Measurements from ENCODE around the gene SIGMAR1. TPM values are rescaled to one million over a fixed set of nuclear protein-coding genes. Genes with fewer than 3 reads are reported as not detected.

Gene SIGMAR1
- total RNA-seq, 6 experiments from 2014 or later, result 126 to 148 (median 138) TPM

DNA sequence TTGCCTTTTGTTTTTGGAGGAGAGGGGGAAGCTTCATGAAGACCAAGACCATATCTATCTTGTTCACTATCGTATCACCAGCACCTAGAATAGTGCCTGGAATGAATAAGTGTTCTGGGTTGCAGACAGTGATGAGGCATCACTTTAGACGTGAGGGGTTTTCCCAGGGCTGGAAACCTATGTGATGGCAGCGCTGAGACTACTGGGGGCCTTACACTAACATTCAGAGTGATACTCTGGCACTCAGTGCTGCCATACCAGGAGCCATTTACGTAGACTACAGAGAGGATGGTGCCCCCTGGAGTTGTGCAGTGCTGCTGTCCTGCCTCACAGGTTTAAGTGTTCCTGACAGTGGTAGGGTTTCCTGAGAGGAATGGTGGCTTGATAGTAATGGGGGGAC, 46.6 kb upstream of the SIGMAR1 start:
- Mint-ChIP-seq H3K4me3 (no peak overlapping the region), H3K27me3 (ENCODE audit: insufficient read depth) (peaks cover 1% of the 10 kb centered on the region), H3K36me3 (ENCODE audit: low read depth) (peaks cover 9% of the 10 kb centered on the region), H3K9me3 (no peaks in the 10 kb centered on the region), H3K4me1 (ENCODE audit: low read depth) (peaks cover 18% of the 10 kb centered on the region), H3K27ac (no peak overlapping the region)
- TF ChIP-seq, protein P1, sequence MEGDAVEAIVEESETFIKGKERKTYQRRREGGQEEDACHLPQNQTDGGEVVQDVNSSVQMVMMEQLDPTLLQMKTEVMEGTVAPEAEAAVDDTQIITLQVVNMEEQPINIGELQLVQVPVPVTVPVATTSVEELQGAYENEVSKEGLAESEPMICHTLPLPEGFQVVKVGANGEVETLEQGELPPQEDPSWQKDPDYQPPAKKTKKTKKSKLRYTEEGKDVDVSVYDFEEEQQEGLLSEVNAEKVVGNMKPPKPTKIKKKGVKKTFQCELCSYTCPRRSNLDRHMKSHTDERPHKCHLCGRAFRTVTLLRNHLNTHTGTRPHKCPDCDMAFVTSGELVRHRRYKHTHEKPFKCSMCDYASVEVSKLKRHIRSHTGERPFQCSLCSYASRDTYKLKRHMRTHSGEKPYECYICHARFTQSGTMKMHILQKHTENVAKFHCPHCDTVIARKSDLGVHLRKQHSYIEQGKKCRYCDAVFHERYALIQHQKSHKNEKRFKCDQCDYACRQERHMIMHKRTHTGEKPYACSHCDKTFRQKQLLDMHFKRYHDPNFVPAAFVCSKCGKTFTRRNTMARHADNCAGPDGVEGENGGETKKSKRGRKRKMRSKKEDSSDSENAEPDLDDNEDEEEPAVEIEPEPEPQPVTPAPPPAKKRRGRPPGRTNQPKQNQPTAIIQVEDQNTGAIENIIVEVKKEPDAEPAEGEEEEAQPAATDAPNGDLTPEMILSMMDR (IDR thresholded peaks at IDR 0.05), result no peak
- no peak for DNase-seq

DNA sequence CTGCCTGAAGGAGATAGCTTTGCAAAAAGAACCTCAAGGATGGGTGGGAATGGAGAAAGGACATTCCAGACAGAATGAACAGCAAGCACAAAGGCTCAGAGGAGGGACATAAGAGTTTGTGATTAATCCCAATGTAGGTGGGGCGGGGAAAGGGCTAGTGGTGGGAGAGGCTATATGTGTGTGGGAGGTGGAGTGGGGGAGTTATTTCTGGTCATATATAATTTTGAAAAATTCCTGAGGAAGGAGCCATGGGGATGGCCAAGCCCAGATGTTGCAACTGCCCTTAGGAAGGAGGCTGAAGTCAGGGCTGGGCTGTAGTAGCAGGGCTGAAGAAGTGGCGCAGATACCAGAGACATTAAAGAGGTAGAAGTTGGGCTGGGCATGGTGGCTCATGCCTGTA, 38.3 kb upstream of the SIGMAR1 start:
- no peak overlapping the region for H3K27ac Mint-ChIP-seq
- no peak overlapping the region for H3K4me3 Mint-ChIP-seq
- TF ChIP-seq, protein P1 (IDR thresholded peaks at IDR 0.05), result no peak
- no peaks in the 10 kb centered on the region for H3K9me3 Mint-ChIP-seq
- H3K27me3 Mint-ChIP-seq (ENCODE audit: insufficient read depth), result no peaks in the 10 kb centered on the region
- DNase-seq, result no peak
- no peaks in the 10 kb centered on the region for H3K4me1 Mint-ChIP-seq (ENCODE audit: low read depth)
- peaks cover 2% of the 10 kb centered on the region; the same call in 1 of the 2 replicates for H3K36me3 Mint-ChIP-seq (ENCODE audit: low read depth)

DNA sequence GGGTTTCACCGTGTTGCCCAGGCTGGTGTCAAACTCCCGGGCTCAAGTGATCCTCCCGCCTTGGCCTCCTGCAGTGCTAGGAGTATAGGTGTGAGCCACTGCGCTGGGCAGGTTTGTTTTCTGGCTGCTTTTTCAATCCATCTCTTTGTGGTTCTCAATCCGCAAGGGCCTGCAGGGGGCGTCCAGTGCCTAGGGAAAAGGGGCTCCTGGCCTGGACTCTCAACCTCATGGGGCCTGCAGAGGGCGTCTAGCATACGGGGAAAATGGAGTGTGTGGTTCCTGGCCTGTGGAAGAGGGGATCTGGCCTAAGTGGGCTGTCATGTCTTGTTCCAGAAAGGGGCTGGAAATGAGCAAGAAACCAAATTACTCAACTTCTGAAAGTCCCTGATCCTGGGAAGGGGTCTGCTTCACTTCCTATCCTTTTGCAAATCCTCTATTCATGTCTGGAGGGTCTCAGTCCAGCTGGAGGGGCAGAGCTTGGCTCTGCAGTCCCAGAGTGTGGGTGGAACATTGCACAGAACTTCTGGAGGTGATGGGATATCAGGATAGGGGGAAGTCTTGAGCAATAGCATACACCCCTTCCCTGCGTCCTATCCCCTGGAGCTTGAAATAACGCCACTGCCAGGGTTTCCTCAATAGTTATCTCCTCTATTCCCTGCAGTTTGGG, 37.6 kb upstream of the SIGMAR1 start:
- H3K36me3 Mint-ChIP-seq (ENCODE audit: low read depth), result peaks cover 4% of the 10 kb centered on the region; the same call in 1 of the 2 replicates
- H3K4me1 Mint-ChIP-seq (ENCODE audit: low read depth), result no peaks in the 10 kb centered on the region
- TF ChIP-seq, protein P1 (IDR thresholded peaks at IDR 0.05), result peak; percentile 80
- H3K9me3 Mint-ChIP-seq, result no peaks in the 10 kb centered on the region
- DNase-seq, result peak; percentile 51
- H3K27me3 Mint-ChIP-seq (ENCODE audit: insufficient read depth), result no peaks in the 10 kb centered on the region
- H3K27ac Mint-ChIP-seq, result no peak overlapping the region
- no peak overlapping the region for H3K4me3 Mint-ChIP-seq

DNA sequence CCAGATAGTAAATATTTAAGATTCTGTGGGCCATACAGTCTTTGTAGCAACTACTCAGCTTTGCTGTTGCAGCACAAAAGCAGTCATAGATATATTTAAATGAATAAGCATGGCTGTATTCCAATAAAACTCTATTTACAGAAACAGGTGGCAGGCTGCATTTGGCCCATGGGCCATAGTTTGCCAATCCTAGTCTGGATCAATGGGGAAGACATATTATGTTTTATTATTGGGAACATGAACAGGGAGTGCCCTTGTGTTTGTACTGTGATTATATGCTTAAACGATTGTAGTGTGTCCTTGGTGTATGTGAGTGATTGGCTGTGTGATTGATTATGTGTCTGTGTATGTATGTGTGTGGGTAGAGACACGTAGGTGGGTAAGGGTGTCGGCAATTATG, 36.9 kb upstream of the SIGMAR1 start:
- H3K9me3 Mint-ChIP-seq, result peaks cover 3% of the 10 kb centered on the region
- TF ChIP-seq, protein P1 (IDR thresholded peaks at IDR 0.05), result no peak
- H3K4me1 Mint-ChIP-seq (ENCODE audit: low read depth), result no peaks in the 10 kb centered on the region
- no peak for DNase-seq
- H3K27ac Mint-ChIP-seq, result no peak overlapping the region
- H3K36me3 Mint-ChIP-seq (ENCODE audit: low read depth), result peaks cover 9% of the 10 kb centered on the region
- no peak overlapping the region for H3K4me3 Mint-ChIP-seq
- H3K27me3 Mint-ChIP-seq (ENCODE audit: insufficient read depth), result no peaks in the 10 kb centered on the region

DNA sequence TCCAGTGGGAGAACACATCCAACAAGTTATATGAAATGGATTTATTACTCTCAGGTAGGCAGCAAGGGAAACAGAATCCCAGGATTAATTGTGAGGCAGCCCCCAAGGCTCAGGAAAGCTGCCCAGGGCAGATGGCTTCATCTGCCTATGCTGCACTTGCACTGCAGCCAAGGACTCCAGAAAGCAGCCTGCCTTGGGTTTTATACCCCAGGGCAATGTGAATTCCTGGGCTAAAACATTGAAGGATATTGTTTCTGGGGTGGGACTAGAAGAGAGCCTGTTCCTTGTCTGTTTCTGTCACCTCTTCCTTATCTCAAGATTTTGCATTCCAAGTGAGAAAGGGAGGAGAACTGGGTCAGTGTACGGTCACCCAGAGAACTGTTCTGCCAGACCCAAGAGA, 33.7 kb upstream of the SIGMAR1 start:
- no peak for DNase-seq
- TF ChIP-seq, protein P1 (IDR thresholded peaks at IDR 0.05), result no peak
- H3K4me1 Mint-ChIP-seq (ENCODE audit: low read depth), result peaks cover 14% of the 10 kb centered on the region
- peaks cover 2% of the 10 kb centered on the region; the same call in 1 of the 2 replicates for H3K27me3 Mint-ChIP-seq (ENCODE audit: insufficient read depth)
- H3K36me3 Mint-ChIP-seq (ENCODE audit: low read depth), result peaks cover 29% of the 10 kb centered on the region
- no peak overlapping the region for H3K4me3 Mint-ChIP-seq
- peaks cover 7% of the 10 kb centered on the region for H3K9me3 Mint-ChIP-seq
- no peak overlapping the region for H3K27ac Mint-ChIP-seq

All from HFFc6 (cell line).